CD4-positive, alpha-beta T cell treated with Interleukin-4 for 1 hour (primary cell): ENCODE measurements around the gene A4GNT.
A peak's percentile ranks its signal among the peaks of the same experiment; 100 is the strongest.
"Not testable (repeated sequence)": the region's sequence is repeated elsewhere in the genome, so short reads cannot be mapped to it uniquely, and the experiment has no call there.

Experiments
- DNase-seq, 2 donors: peaks; one replicate each; pipeline ENCODE4 v3.0.0-alpha.2; 2020 to 2022

A4GNT gene

DNA sequence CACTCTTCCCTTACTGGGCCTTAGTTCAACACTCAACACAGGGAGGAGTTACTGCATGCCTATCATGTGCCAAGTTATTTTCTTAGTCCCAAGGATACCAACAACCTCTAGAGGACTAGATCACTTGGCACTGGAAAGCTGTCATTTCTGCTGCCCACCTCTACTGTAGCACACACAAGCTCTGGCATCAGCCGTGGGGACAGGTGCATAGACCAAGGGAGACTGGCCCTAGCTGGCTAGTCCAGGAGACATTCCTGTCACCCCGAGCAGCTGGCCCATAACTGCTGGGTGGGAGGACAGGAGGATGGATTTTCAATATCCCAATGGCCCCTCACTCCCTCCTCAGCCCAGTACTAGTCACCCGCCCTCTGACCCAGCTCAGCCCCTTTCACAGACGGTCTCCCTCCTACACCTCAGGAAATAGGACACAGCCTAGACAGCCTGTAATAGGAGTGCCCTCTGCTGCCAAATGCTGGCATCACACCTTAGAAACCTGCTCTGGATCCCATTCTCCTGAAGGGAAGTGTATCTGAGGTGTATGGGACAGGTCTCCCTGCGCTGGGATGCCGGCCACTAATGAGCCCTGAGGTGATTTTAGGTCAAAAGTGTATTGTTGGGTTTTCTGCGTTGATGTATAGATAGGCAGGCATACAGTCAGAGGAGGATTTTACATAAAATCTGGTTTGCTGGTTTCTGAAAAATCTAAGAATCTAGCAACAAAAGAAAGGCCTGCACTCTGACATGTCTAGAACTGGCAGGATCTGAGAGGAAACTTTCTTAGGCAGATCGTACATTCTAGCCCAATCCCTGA is 13.4 kb downstream of the A4GNT start:
- DNase-seq = peak; percentile 35 to 46

DNA sequence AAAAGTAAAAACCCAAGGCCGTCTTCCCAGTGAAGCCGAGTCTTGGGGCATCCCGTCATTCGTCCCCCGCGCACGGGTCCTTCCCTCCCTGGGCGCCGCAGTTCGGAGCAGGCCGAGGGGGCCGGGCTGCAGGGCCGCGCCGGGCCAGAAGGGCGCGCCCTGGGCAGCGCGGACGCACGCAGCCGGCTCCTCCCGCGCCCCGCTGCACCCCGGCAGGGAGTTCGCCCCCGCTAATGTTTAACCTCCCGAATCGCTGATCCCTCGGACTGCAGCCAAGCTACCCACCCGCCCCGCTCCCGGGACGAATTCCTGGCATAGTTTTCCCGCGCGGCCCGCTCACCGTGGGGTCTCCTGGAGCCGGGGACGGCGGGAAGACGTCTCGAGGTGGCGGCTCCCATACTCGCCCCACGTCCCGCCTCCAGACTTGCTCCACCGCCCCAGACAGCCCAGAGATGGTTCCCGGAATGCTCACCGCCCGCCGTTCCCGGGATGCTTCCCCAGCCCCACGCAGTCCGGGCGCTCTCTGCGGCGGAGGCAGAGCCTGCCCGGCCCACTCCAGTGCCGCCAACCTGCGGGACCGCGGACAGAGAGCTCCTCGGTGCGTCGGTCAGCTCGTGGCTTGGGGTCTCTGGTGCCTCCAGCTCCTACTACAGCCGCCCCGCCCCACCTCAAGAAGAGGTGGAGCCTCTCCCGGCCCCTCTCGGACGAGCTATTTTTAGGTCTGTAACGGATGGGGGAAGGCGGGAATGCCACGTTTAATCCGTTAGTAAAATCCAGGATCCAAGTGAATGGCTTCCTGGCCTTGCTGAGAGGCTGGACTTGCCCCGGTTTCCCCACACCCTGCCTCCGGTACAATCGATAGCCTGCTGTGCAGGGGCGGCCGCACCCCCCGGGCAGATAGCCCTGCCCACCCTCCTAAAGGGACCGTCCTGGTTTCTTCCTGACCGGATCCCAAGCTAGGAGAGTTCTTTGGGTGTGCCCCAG is 16.9 kb downstream of the A4GNT start, which contains the start of gene DZIP1L:
DZIP1L (minus strand) TSS at position 621 of the 984 bp plus-strand sequence. CDS start 11,637 bp downstream, outside the sequence.
- DNase-seq = no peak

DNA sequence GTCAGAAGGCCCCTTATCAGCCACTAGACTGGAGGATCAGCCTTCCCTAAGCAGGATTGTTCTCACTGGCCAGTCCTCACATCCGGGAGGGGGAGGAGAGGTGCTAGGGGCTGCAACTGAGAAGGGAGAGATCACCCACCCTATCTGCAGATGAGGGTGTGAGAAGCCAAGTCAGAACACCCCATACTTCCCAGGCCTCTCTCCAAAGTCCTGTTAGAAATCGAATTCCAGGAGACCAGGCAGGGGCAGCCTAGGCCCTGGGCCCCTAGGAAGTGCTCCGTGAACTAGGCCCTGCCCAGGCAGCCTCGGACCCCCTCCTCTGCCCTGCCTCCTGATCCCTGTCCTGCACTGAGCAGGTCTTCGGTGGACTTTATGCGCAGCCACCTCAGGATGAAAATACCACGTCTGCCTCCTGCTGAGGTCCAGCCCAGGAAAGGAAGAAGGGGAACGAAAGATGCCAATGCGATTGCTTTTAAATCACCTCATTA is 17.7 kb downstream of the A4GNT start:
- DNase-seq = no peak

DNA sequence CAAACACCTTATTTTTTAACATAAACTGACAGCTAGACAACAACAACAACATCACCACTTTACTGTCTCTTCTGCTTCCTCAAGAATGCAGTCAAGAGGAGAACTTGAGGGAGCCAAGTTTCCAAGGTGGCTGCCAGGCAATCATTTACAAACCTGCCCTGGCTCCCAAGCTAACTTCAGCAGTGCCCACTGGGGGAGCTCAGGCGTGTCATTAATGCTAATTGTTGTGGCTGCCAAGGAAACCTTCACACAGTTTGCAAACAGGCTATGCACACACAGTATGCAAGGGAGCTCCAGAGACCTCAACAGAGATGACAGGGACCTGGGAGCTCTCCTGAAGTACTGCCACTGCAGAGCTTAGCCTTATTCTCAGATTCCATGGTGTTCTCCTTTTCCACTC is 18.9 kb downstream of the A4GNT start:
- no peak for DNase-seq

DNA sequence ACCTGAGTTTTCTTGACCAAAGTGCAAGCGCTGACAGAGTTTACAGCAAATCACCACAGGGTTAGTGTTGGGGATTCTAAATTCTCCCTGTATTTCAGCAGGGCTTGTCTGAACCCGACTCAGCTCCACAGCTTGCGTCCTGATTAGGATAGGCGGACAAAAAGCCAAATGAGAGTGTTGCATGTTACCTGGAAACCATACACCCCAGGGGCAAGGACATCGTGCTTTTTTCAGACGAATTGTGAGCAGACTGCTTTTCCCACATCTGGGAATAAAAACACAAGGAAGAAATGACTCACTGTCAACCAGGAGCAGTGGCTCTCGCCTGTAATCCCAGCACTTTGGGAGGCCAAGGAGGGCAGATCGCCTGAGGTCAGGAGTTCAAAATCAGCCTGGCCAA is 19.8 kb downstream of the A4GNT start:
- no peak for DNase-seq

DNA sequence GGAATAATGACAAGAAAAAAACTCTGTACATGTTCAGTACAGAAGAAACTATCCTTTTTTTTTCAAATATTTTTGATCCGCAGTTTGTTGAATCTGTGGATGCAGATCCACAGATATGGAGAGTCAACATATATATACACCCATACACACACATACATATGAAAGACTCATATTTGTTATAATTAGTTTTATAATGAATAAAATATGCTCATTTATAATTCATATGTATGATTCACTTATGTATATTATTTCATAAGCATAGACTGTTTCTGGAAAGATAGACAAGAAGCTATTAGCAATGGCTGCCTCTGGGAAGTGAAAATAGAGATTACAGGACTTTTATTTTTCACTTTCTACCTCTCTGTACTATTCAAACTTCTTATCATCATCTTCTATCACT is 26.6 kb downstream of the A4GNT start:
- no peak for DNase-seq

DNA sequence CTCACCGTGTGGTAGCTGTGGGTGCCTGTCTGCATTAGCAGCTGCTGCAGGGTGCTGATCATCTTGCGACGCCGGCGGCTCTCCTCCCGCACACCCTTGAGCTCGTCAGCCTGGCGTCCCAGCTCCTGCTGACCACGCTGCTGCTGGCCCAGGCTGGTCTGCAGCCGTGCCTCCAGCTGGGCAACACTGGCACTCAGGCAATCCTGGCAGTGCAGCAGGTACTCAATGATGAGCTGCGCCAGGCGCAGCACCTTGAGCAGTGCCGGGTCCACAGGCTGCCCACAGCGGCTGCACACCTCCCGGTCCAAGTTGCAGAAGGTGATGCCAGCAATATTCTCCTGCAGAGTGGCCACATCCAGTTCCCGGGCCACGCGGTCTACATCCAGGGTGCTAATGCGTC is 28.7 kb downstream of the A4GNT start:
- DNase-seq = no peak

DNA sequence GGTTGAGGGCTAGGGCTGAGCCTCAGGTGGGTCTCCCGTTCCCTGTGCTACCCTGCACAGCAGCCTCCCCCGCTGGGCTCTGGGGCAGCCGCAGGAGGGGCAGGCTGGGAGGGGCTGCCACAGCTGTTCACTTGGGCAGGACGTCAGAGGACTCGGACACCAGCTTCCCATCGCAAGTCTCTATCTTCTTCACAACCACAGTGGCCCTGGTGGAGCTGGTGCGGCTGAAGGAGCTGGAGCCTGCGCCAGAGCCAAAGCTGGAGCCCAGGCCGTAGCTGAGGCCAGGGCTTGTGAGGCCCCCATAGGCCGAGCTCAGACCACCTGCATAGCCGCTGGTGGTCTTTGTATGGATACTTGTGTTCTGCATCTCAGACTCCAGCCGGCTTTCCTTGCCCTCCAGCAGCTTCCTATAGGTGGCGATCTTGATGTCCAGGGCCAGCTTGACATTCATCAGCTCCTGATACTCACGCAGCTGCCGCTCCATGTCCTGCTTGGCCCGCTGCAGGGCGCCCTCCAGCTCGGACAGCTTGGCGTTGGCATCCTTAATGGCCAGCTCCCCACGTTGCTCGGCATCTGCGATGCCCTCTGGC is 30.7 kb downstream of the A4GNT start:
- DNase-seq = not testable (repeated sequence)

DNA sequence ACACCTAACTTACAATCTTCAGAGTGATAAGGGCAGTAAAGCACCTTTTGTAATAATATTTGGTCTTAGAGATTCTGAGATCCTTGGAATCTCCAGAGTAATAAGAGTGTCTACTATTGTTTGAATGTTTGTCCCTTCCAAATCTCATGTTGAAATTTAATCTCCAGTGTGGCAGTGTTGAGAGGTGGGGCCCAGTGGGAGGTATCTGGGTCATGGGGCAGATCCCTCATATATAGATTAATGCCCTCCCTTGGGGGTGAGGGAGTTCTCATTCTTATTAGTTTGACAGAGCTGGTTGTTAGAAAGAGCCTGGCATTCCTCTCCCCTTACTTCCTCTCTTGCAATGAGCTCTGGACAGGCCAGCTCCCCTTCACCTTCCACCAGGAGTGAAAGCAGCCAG is 32.8 kb downstream of the A4GNT start:
- DNase-seq = no peak

DNA sequence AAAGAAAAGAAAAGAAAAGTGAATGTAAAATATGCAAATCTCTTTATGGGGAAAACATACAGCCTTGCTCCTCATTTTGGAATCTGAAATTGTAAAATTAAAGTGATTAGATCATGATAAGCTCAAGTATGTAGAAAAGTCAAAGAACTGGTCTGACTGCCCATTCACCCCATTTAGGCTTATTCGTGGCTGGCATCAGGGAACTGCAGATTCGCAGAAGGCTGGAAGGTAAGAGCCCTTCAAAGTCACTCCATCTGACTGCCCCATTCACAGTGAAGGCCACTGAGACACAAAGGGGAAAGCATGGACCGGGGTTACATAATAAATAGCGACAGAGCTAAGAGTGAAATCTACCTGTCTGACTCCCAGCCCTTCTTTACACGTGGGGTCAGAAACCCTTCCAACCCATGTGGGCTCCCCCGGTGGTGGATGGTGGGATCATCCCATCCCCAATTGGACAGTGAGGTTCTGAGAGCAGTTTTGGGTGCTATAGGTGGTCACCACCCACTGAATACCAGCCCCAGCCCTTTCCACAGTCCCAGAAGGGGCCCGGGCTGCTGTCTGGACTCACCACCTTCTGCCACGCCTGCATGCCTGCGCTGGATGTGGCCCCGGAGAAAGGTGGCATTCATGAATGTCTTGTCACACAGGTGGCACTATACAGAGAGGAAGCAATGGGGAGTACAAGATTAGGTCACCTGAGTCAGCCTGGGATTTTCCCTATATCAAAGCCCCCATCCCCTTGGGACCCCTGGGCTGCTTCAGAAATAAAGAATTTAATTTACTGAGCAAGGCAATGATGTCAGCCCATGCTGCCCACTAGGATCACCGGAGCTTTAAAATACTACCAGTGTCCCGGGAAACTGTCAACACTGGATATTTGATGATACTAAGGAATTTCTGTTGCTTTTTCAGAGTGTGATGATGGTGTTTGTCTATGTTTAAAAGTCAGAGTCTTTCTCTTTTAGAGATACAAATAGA is 34.7 kb downstream of the A4GNT start:
- DNase-seq = no peak

DNA sequence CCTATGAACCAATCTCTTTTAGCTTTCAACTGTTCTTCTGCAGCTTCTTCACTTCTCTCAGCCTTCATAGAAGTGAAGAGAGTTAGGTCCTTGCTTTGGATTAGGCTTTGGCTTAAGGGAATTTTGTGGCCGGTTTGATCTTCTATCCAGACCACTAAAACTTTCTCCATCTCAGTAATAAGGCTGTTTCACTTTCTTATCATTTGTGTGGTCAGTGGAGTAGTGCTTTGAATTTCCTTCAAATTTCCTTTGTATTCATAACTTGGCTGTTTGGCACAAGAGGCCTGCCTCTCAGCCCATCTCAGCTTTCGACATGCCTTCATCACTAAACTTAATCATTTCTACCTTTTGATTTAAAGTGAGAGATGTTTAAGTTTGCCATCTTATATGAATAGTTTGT is 38.5 kb downstream of the A4GNT start:
- no peak for DNase-seq

DNA sequence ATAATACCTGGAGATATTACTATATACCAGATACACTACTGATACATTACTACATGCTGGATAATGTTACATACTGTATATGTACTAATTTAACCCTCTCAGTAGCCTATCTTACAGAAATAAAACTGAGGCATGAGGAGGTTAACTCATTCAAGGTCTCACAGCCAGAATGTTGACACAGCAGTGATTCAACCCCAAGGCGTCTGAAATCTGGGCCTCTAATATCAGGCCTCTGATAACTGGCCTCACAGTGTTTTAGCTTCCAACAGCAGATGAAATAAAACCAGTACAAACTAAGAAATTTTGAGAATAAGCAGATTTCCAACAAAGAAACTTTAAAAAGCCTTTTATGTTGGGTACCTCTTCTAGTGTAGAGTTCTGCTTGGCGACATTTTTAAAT is 40.2 kb downstream of the A4GNT start:
- DNase-seq = no peak

DNA sequence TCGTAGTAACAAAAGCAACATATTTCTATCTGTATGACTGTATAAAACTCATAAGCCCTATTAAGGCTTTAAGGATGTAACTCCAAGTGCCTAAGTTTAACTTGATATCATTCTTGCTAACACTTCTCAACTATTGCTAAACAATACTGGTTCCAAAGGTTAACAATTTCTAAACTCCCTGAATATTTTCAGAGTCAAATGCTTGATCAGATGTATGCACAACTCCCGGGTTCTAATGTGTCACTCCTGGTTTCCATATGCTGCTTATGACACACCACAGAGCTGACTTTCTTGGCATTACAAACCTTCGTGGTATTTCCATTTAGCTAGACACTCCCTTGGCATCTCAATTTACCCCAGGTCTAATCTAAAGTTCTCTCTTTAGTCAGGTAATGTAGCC is 43.1 kb downstream of the A4GNT start:
- no peak for DNase-seq

DNA sequence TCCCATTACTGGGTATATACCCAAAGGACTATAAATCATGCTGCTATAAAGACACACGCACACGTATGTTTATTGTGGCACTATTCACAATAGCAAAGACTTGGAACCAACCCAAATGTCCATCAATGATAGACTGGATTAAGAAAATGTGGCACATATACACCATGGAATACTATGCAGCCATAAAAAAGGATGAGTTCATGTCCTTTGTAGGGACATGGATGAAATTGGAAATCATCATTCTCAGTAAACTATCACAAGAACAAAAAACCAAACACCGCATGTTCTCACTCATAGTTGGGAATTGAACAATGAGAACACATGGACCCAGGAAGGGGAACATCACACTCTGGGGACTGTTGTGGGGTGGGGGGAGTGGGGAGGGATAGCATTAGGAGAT is 46.4 kb downstream of the A4GNT start:
- DNase-seq = not testable (repeated sequence)

DNA sequence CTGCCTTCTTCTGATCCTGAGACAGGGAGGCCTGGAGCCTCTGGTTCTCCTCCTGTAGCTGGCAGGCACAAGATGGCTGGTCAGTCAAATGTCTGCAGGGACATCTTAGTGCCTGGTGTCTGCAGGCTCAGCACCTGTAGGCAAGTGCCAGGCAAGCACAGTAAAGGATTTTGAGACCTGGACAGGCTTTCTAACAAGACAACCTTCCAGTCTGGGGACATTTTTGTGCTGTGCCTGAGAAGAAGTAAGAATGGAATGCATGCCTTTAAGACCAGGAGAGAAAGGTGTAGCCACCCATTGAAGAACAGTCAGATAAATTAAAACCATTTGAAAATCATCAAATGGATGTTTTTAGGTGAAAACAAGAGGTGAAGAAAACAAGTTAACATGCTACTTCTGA is 48.0 kb downstream of the A4GNT start:
- no peak for DNase-seq

DNA sequence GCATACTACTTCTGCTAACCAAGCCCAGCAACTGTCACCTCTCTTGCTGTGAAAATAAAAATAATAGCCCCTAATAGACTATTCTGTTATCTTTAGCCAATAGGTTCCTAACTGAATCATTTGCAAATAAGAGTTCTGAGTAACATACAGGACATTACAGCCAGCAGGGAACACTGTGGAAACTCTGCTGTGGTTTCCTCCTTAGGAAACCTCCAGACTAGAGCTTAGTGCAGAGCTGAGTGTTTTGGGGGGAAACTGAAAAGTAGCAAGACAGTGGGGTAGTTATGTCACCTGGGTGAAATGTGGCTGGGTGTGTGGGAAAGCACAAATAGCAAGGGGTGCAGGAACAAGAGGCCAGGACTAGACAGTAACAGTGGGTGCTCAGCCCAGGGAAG is 49.2 kb downstream of the A4GNT start:
- DNase-seq = no peak

DNA sequence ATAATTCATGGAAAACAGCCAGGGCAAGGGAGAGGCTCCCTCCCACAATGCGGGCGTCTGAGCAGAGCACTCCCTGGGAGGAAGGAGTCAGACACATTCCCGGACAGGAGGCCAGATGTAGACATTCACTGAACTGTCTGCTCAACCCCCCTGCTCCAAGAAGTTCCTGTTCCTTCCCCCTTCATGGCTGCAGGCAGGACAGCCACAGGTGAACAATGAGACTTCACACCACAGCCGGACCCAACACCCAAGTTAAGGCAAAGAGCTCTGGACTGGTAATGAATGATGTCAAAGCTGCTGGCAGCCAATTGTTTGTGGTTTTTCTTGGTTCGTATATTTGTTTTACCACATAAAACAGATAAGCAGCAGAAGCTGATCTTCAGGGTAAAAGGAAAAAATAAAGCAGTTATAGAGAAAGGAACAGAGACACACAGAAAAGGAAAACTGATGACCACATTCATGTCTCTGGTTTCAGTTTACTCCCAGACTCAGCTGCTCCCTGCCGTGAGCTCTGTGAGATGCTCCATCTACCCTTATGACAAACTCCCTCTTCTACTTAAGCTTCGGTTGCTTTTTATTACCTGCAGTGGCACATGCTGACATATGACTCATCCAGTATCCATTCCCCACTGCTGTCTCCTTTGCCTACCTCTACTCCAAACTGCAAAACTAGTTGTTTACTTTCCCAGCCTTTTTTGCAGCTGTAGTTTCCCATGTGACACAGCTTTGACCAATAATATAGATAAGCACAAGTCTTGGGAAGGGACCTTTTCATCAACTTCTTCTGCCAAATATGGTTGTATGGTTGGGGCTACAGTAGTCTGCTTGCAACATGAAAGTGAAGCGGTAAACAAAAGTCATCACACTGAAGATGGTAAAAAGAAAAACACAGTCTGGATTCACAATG is 49.9 kb downstream of the A4GNT start:
- DNase-seq = peak in 1 of 2 donors; percentile 9

DNA sequence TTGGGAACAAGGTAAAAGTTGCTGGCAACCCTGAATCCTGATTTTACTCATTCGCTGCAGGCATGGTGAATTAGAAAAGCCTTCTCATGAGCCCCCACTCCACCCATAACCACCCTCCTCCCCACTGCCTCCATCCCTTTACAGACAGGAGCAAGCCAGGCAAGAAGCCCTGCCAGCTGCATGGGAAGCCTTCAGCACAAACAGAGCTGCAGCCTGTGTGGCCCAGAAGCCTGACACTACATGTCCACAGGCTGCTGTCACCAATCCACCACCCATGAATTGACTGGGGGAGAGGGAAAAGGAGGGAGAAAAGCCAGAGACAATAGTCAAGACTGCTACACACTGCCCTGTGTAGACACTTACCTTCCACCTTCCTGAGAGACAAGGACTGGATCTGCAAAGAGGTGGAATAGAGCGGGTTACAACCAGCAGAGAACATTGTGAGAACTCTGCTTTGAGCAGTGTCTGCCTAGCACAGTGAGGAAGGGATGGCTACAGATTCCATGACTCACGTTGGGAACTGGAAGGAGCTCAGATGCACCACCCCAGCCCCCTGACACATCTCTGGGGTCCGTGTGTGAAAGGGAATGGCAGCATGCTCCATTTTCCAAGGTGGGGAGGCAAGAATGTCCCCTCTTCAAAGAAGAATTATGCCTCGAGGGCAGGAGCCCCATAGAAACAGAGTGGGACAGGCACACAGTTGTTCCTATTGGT is 50.7 kb downstream of the A4GNT start:
- DNase-seq = no peak

DNA sequence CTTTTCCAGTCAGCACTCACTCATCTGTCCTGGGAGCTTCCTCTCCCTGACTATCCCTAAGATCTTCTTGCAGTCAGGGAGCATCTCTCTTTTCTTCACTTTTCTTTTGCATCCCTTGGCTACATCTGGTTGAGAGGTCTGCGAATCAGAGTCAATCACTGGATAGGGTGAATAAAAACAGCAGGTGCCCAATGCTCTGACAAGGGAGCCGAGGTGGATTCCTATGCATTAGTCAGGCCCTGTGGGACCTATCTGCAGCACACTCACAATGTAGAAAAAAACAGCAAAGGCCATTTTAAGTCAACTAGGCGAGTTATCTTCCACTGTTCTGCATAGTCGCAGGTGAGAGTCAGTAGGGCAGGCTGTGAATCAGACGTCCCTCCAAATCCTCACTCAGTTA is 52.3 kb downstream of the A4GNT start:
- DNase-seq = no peak

DNA sequence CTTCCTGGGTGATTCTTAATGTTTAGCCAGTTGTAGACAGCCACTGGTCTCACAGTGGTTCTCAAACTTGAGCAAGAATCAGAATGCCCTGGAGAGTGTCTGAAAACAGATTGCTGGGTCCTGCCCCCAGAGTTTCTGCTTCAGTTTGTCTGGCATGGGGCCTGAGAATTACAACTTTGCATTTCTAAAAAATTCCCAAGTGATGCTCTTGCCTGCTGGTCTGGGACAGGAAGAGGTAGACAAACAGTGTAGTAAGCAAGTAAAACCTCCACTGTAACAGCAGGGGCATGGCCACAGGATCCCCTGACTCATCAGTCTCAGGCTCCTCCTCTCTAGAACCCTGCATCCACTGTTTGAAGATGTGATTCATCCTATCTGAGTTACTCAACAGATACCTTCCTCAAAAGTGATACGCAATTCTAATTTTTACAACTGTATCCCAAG is 53.3 kb downstream of the A4GNT start:
- DNase-seq = peak in 1 of 2 donors; percentile 33
